Stimulated activated CD8-positive, alpha-beta memory T cell treated with anti-CD3 and anti-CD28 coated beads, Interleukin-7, amount 100 ng/mL, for 24 hours (primary cell): Measurements from ENCODE around the gene CRYBA4.

Experiments used
- DNase-seq: peaks from one replicate; pipeline ENCODE4 v3.0.0-alpha.2; 2020; ENCODE audit warnings: low read depth

CRYBA4 gene

DNA sequence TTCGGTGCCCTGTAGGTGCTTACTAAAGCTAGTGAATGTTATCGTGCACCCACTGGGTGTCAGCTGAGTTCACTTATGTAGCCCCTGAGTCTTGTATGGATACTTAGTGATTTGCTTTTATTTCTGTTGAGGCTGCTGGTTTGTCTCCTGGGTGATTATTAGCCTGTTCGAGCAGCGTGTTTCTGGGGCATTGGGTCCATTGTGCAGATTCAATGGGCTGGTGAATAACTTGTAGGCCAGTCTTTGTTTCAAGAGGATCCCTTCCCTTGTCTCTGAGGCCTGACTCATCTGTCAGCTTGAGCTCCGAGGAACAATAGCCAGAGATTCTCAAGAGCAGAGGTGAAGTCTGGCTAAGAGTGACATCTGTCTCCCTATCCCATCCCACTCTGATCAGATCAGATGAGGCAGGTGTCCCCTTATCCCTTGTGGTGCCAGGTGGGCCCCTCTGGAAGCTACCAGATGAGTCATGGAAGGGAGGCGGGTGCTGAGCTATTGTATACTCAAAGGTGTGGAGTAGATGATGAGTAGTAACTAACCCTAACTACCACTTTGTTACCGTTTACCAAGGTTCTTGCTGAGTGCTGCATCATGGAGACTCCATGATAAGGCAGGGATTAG is 39.3 kb downstream of the CRYBA4 start:
- DNase-seq = no peak

DNA sequence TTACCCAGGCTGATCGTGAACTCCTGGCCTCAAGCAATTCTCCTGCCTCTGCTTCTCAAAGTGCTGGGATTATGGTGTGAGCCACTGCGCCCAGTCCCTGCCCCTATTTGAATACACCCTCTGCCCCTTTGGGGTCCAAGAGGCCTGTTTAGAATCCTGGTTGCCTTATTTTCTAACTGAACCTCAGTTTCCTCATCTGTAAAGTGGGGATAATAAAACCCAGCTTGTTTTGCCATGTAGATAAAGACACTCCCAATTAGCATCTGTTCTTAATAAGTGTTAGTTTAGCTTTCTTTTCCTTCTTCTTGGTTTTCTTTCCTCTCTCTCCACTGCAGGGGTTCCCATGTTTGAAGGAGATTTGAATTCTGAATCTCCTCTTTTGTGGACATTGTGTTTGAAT is 40.4 kb downstream of the CRYBA4 start:
- DNase-seq = no peak

DNA sequence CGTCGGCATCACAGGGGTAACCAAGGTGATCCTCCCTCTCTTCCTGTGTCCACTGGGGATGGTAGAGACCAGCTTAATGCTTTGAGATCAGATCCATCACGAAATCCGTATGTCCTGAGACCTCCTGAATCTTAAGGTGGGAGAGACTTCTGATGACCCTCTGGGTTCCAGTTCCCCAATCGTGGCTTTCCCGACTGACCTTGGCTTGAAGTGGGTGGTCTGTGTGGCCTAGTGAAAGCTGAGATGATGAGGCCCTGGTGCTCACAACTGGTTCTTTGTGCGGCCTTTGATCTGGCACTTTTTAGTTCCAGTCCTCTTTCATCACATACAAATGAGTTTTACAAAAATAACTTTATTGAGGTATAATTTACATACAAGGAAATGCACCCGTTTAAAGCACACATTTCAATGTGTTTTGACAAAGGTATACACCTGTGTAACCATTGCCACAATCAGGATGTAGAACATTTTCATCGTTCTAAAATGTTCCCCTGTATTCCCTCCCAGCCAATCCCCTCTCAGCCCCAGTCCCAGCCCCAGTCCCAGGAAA is 41.7 kb downstream of the CRYBA4 start:
- no peak for DNase-seq

DNA sequence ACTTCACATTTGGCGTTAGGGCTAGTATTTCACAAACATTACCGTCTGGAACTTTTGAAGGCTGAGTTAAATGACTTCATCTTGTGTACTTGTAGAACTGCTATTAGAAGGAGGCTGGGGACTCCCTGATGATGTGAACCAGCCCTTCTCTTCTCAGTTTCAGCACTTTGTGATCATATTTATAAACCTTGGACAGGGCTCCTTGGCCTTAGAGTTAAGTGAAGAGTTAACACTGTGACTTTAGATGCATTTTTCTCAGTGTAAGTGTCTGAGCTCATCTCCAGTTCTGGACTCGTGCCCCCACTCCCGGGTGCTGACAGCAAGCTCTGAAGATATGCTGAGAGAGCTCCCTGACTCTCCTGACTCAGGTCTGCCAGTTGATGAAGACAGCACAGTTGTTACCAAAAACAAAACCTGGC is 44.1 kb downstream of the CRYBA4 start:
- no peak for DNase-seq

DNA sequence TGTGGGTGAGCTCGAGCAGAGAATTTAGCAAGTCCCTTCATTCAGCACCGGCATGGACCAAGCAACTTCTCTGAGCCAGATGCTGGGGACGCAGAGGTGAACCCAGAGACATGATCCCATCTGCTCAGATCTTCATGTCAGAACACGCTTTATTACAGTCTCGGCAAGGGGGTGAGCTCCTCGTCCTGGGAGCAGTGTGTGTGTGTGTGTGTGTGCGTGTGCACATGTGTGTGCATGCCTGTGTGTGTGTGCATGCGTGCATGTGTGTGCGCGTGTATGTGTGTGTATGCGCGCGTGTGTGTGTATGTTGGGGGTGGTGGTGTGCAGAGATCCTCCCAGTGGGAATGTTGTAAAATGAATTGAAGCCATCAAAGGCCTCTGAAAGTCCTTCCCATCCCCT is 45.4 kb downstream of the CRYBA4 start:
- DNase-seq = no peak

DNA sequence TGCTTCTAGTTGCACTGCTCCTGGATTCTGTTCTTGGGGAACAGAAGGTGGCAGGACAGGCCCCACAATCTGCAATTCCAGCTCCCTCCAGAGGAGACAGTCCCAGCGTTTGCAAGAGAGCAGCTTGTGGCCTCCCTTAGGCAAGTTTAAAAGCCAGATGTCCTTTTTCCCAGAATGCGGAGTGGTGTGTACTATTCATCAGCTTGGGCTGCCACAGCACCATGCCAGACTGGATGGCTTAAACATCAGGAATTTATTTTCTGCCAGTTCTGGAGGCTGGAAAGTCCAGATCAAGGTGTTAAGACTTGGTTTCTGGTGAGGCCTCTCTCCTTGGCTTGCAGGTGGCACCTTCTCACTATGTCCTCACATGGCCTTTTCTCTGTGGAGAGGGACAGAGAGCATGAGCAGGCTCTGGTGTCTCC is 47.3 kb downstream of the CRYBA4 start:
- no peak for DNase-seq

DNA sequence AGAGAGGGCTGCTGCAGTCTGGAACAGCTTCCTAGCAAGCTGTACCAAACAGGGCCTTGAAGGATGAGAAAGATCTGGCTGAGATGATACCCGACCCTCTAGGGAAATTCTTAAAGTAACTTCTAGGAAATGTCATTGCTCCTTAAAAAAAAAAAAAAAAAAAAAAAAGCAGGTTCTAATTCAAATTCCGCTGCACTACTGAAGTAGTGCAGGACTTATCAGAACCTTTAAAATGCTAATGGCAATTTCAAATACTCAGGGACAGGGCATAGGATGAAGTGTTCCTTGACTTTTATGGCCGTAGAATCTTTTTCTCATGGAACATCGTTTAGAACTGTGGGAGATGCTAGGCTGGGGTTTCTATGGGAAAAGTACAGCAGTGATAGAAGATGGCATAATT is 48.7 kb downstream of the CRYBA4 start:
- no peak for DNase-seq

DNA sequence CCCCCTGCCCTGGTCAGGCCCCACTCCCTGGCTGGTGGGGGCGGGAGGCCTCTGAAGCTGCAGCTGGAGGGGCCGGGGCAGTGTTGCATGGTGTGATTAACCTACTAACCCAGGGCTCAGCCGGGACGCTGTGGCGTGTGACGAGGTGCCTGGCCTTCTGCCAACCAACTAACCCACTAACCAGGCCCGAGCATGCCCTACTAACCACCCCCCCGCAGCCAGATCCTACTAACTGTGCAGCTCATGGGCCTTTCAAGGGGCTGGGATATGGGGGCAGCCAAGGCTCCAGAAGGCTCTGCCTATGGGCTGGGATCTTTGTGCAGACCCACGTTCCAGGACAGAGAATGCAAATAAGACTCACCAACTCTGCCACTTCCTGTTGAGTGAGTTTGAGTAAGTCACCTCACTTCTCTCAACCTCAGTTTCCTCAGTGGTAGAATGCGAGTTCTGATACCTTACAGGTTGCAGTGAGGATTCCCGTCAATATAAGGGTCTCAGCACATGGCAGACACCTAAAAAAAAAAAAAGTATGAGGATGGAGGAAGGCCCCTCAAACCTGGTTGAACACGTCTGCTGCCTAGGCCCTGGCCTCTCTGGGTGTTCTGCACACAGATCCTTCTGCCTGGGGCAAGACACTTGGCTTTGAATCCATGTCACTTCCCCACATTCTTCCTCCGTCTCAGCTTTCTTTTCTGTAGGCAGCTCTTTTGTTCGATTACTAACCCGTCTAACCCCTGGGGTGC is 49.7 kb downstream of the CRYBA4 start:
- peak; percentile 52 for DNase-seq

DNA sequence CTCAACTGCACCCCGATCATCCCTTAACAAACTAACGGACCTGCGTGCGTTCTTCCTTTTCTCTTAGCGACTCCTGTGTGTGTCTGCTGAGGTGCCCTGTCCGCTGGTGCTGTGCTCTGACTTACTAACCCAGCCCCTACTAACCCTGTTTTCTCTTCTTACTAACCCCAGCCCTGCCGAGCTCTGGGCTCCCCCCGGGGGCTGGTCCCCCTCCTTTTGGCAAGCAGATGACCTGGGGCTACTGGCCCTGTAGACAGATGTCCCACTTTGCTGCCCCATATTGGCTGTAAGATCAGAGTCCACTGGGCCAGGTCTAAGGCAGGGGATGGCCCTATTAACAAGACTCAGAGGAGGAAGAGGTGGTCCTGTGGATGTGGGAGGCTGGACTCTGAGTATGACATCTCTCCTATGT is 50.3 kb downstream of the CRYBA4 start:
- DNase-seq = no peak

DNA sequence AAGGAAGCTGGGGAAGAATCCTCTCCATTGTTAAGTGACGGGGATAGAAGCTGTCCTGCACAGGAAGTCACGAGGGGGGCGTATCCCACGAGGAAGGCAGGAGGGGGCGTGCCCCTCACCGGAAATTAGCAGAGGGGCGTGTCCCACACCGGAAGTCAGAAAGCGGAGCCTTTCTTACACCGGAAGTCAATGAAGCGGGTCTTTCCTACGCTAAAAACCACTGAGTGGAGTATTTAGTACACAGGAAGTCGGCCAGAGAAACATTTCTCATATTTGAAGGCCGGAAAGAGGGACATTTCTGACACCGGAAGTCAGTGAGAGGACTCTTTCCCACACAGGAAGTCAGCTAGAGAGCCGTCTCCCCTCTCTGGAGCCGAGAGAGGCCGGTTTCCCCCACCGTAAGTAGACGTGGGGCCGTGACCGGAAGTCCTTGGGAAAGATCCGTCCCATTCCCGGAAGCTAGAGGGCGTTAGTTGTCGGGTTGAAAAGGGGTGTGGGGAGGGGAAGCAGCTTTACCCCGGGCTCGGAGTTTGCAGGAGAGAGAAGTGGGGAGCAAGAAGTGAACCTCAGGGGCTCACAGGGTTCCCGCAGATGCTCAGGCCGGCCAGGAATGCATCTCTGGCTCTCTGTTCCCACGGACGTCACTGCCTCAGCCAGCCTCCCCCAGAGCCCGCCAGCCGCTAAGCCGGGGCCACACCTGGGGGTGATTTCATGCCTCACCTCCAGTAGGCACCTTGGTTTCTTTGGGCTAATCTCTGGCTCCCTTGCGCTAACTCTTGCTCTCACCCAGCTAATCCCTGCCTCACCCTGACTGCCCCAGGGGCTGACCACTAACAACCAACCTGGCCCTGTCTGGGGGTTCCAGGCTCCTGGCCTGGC is 51.1 kb downstream of the CRYBA4 start:
- peak; percentile 87 for DNase-seq

DNA sequence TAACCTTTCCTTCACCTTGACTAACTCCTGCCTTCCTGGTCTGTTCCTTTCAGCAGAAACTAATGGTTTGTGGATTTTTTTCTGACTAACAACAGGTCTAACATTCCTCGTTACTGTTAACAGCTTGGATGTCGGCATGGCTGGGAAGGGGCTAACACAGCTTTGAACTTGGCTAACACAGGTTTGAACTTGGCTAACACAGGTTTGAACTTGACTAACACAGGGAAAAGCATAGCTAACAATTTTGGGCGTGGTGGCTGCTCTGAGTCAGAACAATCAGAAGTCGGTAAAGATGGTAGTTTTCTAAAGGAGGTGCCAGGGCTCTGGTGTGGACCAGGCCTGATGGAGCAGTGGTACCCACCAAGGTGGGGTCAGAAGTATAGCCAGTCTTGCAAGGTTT is 51.7 kb downstream of the CRYBA4 start:
- no peak for DNase-seq

DNA sequence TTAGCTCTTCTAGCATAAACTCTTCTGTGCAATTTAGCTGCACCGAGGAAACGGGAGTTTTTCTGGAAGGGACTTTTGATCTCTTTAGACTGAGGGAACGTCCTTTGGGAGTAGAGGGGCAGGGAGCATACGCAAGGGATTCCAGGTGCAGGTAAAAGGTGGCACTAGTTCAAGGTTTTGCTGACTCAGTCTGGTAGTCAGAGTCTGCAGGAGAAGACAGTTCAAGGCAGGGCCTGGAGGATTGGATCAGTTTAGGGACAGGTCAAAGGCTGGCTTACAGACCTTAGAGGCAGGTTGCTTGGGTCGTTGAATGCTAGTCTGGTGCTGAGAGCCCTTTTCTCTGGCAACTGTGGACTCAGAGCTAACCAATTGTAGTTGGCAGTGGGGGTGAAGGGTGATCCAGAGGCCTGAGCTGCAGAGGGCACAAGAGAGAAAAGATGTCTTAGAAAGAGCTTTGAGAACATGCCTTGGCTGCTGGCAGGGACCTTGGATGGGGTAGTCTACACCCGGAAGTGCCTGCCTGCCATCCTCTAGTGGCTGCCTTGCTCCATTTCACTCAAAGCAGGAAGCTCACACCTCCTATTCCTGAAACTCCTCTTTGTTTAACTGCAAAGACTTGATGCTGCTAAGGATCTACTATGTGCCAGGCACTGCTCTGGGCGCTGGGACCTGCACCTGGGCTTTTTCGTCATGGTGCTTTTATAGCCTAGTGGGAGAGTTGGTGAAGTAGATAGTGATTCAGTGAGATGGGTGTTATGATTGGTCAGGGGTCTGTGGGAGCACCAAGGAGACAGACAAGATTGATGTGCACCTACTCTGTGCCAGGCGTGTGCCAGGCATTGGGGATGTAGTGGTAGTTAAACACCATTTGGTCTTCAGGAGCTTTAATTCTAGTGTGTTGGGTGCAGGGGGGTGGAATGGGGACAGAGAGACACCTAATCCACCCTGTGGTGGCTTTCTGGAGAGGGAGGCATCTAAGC is 52.7 kb downstream of the CRYBA4 start:
- no peak for DNase-seq

DNA sequence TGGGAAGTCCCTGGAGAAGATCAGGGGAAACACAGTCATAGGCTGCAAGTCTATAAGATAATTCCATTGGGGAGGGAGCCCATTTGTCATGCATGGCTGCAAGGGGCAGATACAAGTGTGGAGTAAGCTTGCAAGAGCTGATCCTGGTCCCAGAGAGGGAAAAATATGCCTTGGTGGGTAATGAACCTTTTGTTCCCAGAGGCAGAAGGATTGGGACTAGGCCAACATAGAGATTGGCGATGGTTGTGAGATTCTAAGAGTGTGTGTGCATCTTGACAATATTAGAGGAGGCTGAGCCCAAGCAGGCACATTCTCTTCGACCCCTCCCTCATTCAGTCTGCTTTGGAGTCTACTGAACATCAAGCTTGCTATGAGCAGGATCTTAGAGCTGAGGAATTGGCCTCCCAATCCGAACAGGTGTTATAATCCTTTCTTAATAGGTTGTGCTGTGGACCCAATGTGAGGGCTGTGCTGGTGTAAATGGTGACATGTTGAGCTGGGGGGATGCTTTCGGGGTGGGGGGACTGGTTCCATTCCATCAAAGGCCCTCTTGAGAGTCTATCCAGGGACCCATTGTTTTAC is 54.0 kb downstream of the CRYBA4 start:
- no peak for DNase-seq

DNA sequence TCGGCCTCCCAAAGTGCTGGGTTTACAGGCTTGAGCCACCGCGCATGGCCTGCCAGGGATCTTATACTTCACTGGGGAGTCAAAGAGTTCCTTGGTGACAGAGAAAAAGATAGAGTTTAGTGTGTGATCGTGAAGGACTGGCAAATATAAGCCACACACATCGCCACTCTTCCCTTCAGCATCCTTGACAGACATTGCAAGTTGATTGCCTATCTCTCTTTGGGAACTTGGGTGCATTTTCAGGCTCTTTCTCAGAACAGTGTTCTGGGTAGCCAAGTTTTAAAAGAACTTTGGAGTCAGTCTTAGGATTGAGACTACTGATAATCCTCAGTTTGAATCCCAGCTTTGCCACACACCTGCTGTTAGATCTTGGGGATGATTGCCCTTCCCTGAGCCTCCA is 55.5 kb downstream of the CRYBA4 start:
- no peak for DNase-seq

DNA sequence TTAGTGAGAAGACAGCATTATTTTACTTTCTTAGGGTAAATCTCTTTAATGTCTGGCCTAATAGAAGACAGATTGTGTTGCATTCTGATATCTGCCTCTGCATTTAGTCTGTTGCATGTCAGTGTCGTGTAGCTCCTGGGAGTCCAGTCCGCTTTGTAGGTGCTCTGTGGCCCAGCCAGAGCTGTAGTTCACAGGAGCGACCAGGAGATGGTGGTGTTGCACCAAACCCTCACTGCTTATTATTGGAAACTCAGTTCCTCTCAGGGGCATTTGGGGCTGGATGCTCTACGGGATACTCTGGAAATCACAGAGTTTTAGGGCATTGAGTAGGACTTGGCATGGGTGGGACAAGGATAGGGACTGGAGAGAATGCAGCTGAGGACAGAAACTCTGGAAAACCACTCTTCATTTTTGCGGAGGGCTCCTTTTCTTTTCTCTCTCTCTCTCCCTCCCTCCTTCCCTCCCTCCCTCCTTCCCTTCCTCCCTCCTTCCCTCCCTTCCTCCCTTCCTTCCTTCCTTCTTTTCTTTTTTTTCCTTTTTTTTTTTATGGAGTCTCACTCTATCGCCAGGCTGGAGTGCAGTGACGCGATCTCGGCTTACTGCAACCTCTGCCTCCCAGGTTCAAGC is 57.4 kb downstream of the CRYBA4 start:
- peak; percentile 50 for DNase-seq
